Osteoblast (primary cell): ENCODE results near the gene SAP25. TPM values are rescaled to one million over a fixed set of nuclear protein-coding genes. Genes with fewer than 3 reads are reported as not detected.
"Not testable (repeated sequence)": the region's sequence is repeated elsewhere in the genome, so short reads cannot be mapped to it uniquely, and the experiment has no call there.

Experiments used
- DNase-seq: peaks from one replicate; pipeline ENCODE4 v3.0.0; 2011; ENCODE audit warnings: low spot score, mixed read lengths; ENCODE audit not compliant: insufficient read length; ENCODE audit errors: missing footprints
- H2AFZ ChIP-seq: 2 replicates; pipeline ENCODE4 v1.6.0; 2011; ENCODE audit warnings: mild to moderate bottlenecking, low read length
- H3K27ac ChIP-seq: 2 replicates; pipeline ENCODE4 v1.5.1; 2011; ENCODE audit warnings: mild to moderate bottlenecking, low read depth, low read length, moderate library complexity
- H3K27me3 ChIP-seq: 2 replicates; pipeline ENCODE4 v1.6.0; 2012; ENCODE audit warnings: mild to moderate bottlenecking, control low read depth, inconsistent platforms, low read length, moderate library complexity; ENCODE audit not compliant: insufficient read depth
- H3K36me3 ChIP-seq: 2 replicates; pipeline ENCODE4 v1.5.1; 2011; ENCODE audit warnings: mild to moderate bottlenecking, low read length, control low read depth, moderate library complexity; ENCODE audit not compliant: insufficient read depth
- H3K4me1 ChIP-seq: 2 replicates; pipeline ENCODE4 v1.5.1; 2011; ENCODE audit warnings: mild to moderate bottlenecking, low read length, control low read depth, moderate library complexity; ENCODE audit not compliant: insufficient read depth
- H3K4me2 ChIP-seq: 2 replicates; pipeline ENCODE4 v1.6.0; 2011; ENCODE audit warnings: mild to moderate bottlenecking, low read length; ENCODE audit not compliant: insufficient read depth
- H3K4me3 ChIP-seq: fragments of 200-600 bp; sonication (generic); 3 replicates; pipeline ENCODE4 v1.5.1; 2012; ENCODE audit warnings: mild to moderate bottlenecking, low read length, inconsistent platforms; ENCODE audit not compliant: insufficient read depth
- H3K79me2 ChIP-seq: 2 replicates; pipeline ENCODE4 v1.6.0; 2012; ENCODE audit warnings: mild to moderate bottlenecking, low read length, control low read depth, inconsistent platforms; ENCODE audit not compliant: insufficient read depth
- H3K9me3 ChIP-seq: 2 replicates; pipeline ENCODE4 v1.5.1; 2011; ENCODE audit warnings: low read depth, low read length, control low read depth
- H4K20me1 ChIP-seq: 2 replicates; pipeline ENCODE4 v1.6.0; 2012; ENCODE audit warnings: mild to moderate bottlenecking, low read length, control low read depth; ENCODE audit not compliant: insufficient read depth
- CTCF ChIP-seq: IDR thresholded peaks from 2 replicates; pipeline ENCODE4 v1.5.1; 2011; ENCODE audit warnings: mild to moderate bottlenecking, low read depth, low read length, moderate library complexity; ENCODE audit errors: extremely low read depth
- small RNA-seq: library from RNA; depleted of rRNA; stranded (forward); fragments of <200 nt; gene quantifications from one replicate; pipeline ENCODE3, GENCODE V24; 2012
- total RNA-seq: library from RNA; depleted of rRNA; stranded (reverse); fragments of >200 nt; gene quantifications from 2 replicates; pipeline ENCODE4 v1.2.3, GENCODE V29; 2012

SAP25 gene
- total RNA-seq, 1 donor, result not detected

- TF ChIP-seq CTCF, result no peak
- no peaks in the 10 kb centered on the region for H3K9me3 ChIP-seq
- no peaks in the 10 kb centered on the region for H3K79me2 ChIP-seq
- H2AFZ ChIP-seq, result no peak overlapping the region
- H3K4me2 ChIP-seq, result no peak overlapping the region
- H3K27ac ChIP-seq, result no peak overlapping the region
- no peaks in the 10 kb centered on the region for H4K20me1 ChIP-seq
- DNase-seq, result no peak
- H3K36me3 ChIP-seq, result no peaks in the 10 kb centered on the region
- H3K4me3 ChIP-seq, result no peak overlapping the region
- H3K4me1 ChIP-seq, result no peaks in the 10 kb centered on the region
- H3K27me3 ChIP-seq, result peaks cover 6% of the 10 kb centered on the region
Observed at GRCh38 chr7:100532165-100533022, 41.3 kb downstream of the SAP25 start.

- not testable (repeated sequence) for H4K20me1 ChIP-seq, H3K36me3 ChIP-seq, H3K27ac ChIP-seq, H3K4me1 ChIP-seq, H3K4me3 ChIP-seq, H3K9me3 ChIP-seq, DNase-seq, H3K79me2 ChIP-seq, H3K27me3 ChIP-seq, H3K4me2 ChIP-seq, H2AFZ ChIP-seq
Observed at GRCh38 chr7:100528108-100528866, 45.4 kb downstream of the SAP25 start.

- H3K27me3 ChIP-seq, H3K36me3 ChIP-seq, H3K4me1 ChIP-seq, H3K4me2 ChIP-seq, H3K4me3 ChIP-seq, H3K9me3 ChIP-seq, H3K79me2 ChIP-seq, H2AFZ ChIP-seq, H4K20me1 ChIP-seq, DNase-seq, H3K27ac ChIP-seq: not testable (repeated sequence)
Observed at GRCh38 chr7:100523192-100523591, 50.5 kb downstream of the SAP25 start.

Small RNA genes within 50 kb of the gene (small RNA-seq; reads per million reads assigned to genes)
- gene RN7SL416P (not detected), gene SAP25 (not detected)

Other genes starting within 250 kb of the SAP25 start
- gene PILRB, start 215.8 kb downstream of the SAP25 start, total RNA-seq, result 10.9 and 14.8 TPM in 2 replicates
- 0.36 and 0.59 TPM in 2 replicates for gene PILRA, start 200.4 kb downstream of the SAP25 start, total RNA-seq
- 2.2 and 2.4 TPM in 2 replicates for gene ZCWPW1, start 145.2 kb downstream of the SAP25 start, total RNA-seq
- gene MEPCE, start 144.1 kb downstream of the SAP25 start, total RNA-seq, result 28.6 and 29.7 TPM in 2 replicates
- gene PPP1R35, start 137.4 kb downstream of the SAP25 start, total RNA-seq, result 9.7 and 11.9 TPM in 2 replicates
- gene SPACDR, start 109.6 kb downstream of the SAP25 start, total RNA-seq, result 0.36 TPM in 1 of 2 replicates, not detected in the other
- 18.5 and 19.4 TPM in 2 replicates for gene TSC22D4, start 94.7 kb downstream of the SAP25 start, total RNA-seq
- gene NYAP1, start 90.0 kb downstream of the SAP25 start, total RNA-seq, result under 0.01 and 0.29 TPM in 2 replicates
- 6.5 and 9.4 TPM in 2 replicates for gene AGFG2, start 34.7 kb downstream of the SAP25 start, total RNA-seq
- gene LRCH4, start 12.2 kb upstream of the SAP25 start, total RNA-seq, result 14.5 and 18.0 TPM in 2 replicates
- under 0.01 and 0.36 TPM in 2 replicates for gene FBXO24, start 12.4 kb upstream of the SAP25 start, total RNA-seq
- 231 and 259 TPM in 2 replicates for gene PCOLCE, start 28.5 kb upstream of the SAP25 start, total RNA-seq
- 5.1 and 7.1 TPM in 2 replicates for gene MOSPD3, start 38.6 kb upstream of the SAP25 start, total RNA-seq
- under 0.01 and 0.29 TPM in 2 replicates for gene TFR2, start 67.7 kb upstream of the SAP25 start, total RNA-seq
- gene ACTL6B, start 82.5 kb upstream of the SAP25 start, total RNA-seq, result not detected in 2 replicates
- 72.7 and 84.6 TPM in 2 replicates for gene GNB2, start 99.8 kb upstream of the SAP25 start, total RNA-seq
- 28.9 and 29.3 TPM in 2 replicates for gene GIGYF1, start 120.3 kb upstream of the SAP25 start, total RNA-seq
- 25.7 and 27.1 TPM in 2 replicates for gene POP7, start 132.2 kb upstream of the SAP25 start, total RNA-seq
- gene EPO, start 146.6 kb upstream of the SAP25 start, total RNA-seq, result not detected in 2 replicates
- not detected in 2 replicates for gene ZAN, start 159.7 kb upstream of the SAP25 start, total RNA-seq